Large intestine (tissue), 3 donors: ENCODE data around the gene C5orf22. TPM values are rescaled to one million over a fixed set of nuclear protein-coding genes. Genes with fewer than 3 reads are reported as not detected.
"Not testable (repeated sequence)": the region's sequence is repeated elsewhere in the genome, so short reads cannot be mapped to it uniquely, and the experiment has no call there.

Source experiments
- DNase-seq, 2 donors: peaks; one replicate each; pipeline versions ENCODE4 v3.0.0 to v3.0.0-alpha.2; 2013
- H3K27ac ChIP-seq: one replicate; pipeline ENCODE4 v1.5.1; 2013; ENCODE audit warnings: low read length
- H3K27me3 ChIP-seq: 2 replicates; pipeline ENCODE4 v1.6.1; 2013; ENCODE audit warnings: low read length; ENCODE audit not compliant: control insufficient read depth, insufficient read depth
- H3K36me3 ChIP-seq: 2 replicates; pipeline ENCODE4 v1.6.1; 2013; ENCODE audit warnings: low read length; ENCODE audit not compliant: control insufficient read depth, insufficient read depth
- H3K4me1 ChIP-seq: one replicate; pipeline ENCODE4 v1.6.1; 2013; ENCODE audit warnings: low read length; ENCODE audit not compliant: control insufficient read depth, insufficient read depth
- H3K4me3 ChIP-seq: one replicate; pipeline ENCODE4 v1.5.1; 2013; ENCODE audit warnings: low read length
- H3K9me3 ChIP-seq: one replicate; pipeline ENCODE4 v1.6.1; 2013; ENCODE audit warnings: mild to moderate bottlenecking, low read depth, low read length, moderate library complexity; ENCODE audit not compliant: control insufficient read depth
- WGBS: methylation state at CpG from one replicate; pipeline ENCODE4 v1.1.5; 2013; ENCODE audit warnings: low lambda C conversion rate; ENCODE audit not compliant: insufficient coverage; 5-methylcytosine and 5-hydroxymethylcytosine counted together
- polyA plus RNA-seq: library from polyadenylated mRNA; unstranded; fragments of 120-200 nt; gene quantifications from one replicate; pipeline ENCODE4 v1.2.1, GENCODE V29; 2013

Gene C5orf22
- polyA plus RNA-seq, 1 donor = 20.2 TPM

- no peaks in the 10 kb centered on the region for H3K36me3 ChIP-seq
- 67% methylated on average over 1 of the region's 1 CpG for WGBS
- no peaks in the 10 kb centered on the region for H3K9me3 ChIP-seq
- no peak for DNase-seq
- H3K4me1 ChIP-seq = no peaks in the 10 kb centered on the region
- no peak overlapping the region for H3K27ac ChIP-seq
- no peak overlapping the region for H3K4me3 ChIP-seq
- no peaks in the 10 kb centered on the region for H3K27me3 ChIP-seq
Observed at GRCh38 chr5:31596354-31596753, 64.3 kb downstream of the C5orf22 start.

- WGBS = no CpG with 5 or more reads among the region's 5 CpGs
- H3K36me3 ChIP-seq = no peaks in the 10 kb centered on the region
- H3K9me3 ChIP-seq = no peaks in the 10 kb centered on the region
- H3K4me3 ChIP-seq = no peak overlapping the region
- H3K27ac ChIP-seq = no peak overlapping the region
- no peaks in the 10 kb centered on the region for H3K4me1 ChIP-seq
- no peak for DNase-seq
- no peaks in the 10 kb centered on the region for H3K27me3 ChIP-seq
Observed at GRCh38 chr5:31598640-31599611, 66.8 kb downstream of the C5orf22 start.

GRCh38 chr5:31602305-31602704 lies 70.2 kb downstream of the C5orf22 start:
- no CpG with 5 or more reads among the region's 4 CpGs for WGBS
- not testable (repeated sequence) for H3K27ac ChIP-seq, H3K27me3 ChIP-seq, H3K4me3 ChIP-seq, H3K9me3 ChIP-seq, H3K4me1 ChIP-seq, DNase-seq, H3K36me3 ChIP-seq

- no CpG with 5 or more reads among the region's 2 CpGs for WGBS
- H3K4me3 ChIP-seq = no peak overlapping the region
- H3K4me1 ChIP-seq = no peaks in the 10 kb centered on the region
- H3K27ac ChIP-seq = no peak overlapping the region
- no peaks in the 10 kb centered on the region for H3K36me3 ChIP-seq
- H3K9me3 ChIP-seq = no peaks in the 10 kb centered on the region
- H3K27me3 ChIP-seq = no peaks in the 10 kb centered on the region
- DNase-seq = no peak
Observed at GRCh38 chr5:31604240-31604639, 72.1 kb downstream of the C5orf22 start.

- no peaks in the 10 kb centered on the region for H3K4me1 ChIP-seq
- DNase-seq = no peak
- no peaks in the 10 kb centered on the region for H3K9me3 ChIP-seq
- no peak overlapping the region for H3K4me3 ChIP-seq
- H3K27ac ChIP-seq = no peak overlapping the region
- no peaks in the 10 kb centered on the region for H3K27me3 ChIP-seq
- WGBS = 100% methylated on average over 1 of the region's 2 CpGs
- H3K36me3 ChIP-seq = no peaks in the 10 kb centered on the region
Observed at GRCh38 chr5:31604644-31605043, 72.5 kb downstream of the C5orf22 start.

Other genes with a start within 250 kb of the C5orf22 start
- gene DROSHA, start 208 bp upstream of the C5orf22 start, polyA plus RNA-seq = 57.0 TPM
- 4.7 TPM for gene PDZD2, start 106.8 kb downstream of the C5orf22 start, polyA plus RNA-seq